GM12892 (cell line): Measurements from ENCODE around the gene PTS.

Experiments
- POLR2A ChIP-seq: IDR thresholded peaks from 2 replicates; pipeline ENCODE4 v1.6.1; 2011; ENCODE audit warnings: low read depth, low read length, control low read depth
- TAF1 ChIP-seq: IDR thresholded peaks from 2 replicates; pipeline ENCODE4 v1.6.1; 2011; ENCODE audit warnings: low read depth, mild to moderate bottlenecking, control low read depth, low read length, borderline replicate concordance

GRCh38 chr11:112238041-112238440, 11.8 kb downstream of the PTS start:
- TF ChIP-seq TAF1 (no peak), POLR2A (no peak)
